ENCODE measurements around the gene GRK7. TPM values are rescaled to one million over a fixed set of nuclear protein-coding genes. Genes with fewer than 3 reads are reported as not detected.

Gene GRK7
- total and polyA plus RNA-seq, 2 of the 13 experiments (the other 11 are each of a cell fraction or from before 2014, with no cell fraction given): not detected

- CTCF ChIA-PET (ENCODE audit: low intra/inter-chr PET ratio, low total read pairs): no interaction called here
- BruUV-seq (replicated peaks): no TSS peak
- H3K4me3 ChIP-seq (replicated peaks in 1 of 3; ENCODE audit: insufficient read depth in 1 of 3, low read depth in 2 of 3, low read length in 3 of 3): no peak overlapping the region
- H3K36me3 ChIP-seq (replicated peaks in 1 of 2; ENCODE audit: control insufficient read depth in 1 of 2, insufficient read depth in 2 of 2, low read length in 2 of 2): peaks cover 4 to 35% of the 10 kb centered on the region in 2 experiments; a peak in 4 of 5 replicates
- H4K20me1 ChIP-seq (ENCODE audit: insufficient read depth, low read length): peaks cover 12% of the 10 kb centered on the region
- DNase-seq (ENCODE audit: low spot score): no peak
- H3K4me2 ChIP-seq (ENCODE audit: low read depth, low read length): no peak overlapping the region
- intact Hi-C loops (cut with micrococcal nuclease; ENCODE audit: unreplicated experiment) (no loop called here), in situ Hi-C loops (cut with HindIII; ENCODE audit: extremely low pct_ligation_motif_present, low pct_unique_long_range_greater_than_20kb) (no loop called here)
- TF ChIP-seq ELF1 (CRISPR knock-in tag; IDR thresholded peaks at IDR 0.05) (no peak), SIN3A (IDR thresholded peaks at IDR 0.05; ENCODE audit: borderline replicate concordance, low read depth, low read length) (no peak), ZNF7 (CRISPR knock-in tag; IDR thresholded peaks at IDR 0.05) (no peak), ZNF780A (CRISPR knock-in tag; IDR thresholded peaks at IDR 0.05) (no peak)
- TF ChIP-seq, protein P1, sequence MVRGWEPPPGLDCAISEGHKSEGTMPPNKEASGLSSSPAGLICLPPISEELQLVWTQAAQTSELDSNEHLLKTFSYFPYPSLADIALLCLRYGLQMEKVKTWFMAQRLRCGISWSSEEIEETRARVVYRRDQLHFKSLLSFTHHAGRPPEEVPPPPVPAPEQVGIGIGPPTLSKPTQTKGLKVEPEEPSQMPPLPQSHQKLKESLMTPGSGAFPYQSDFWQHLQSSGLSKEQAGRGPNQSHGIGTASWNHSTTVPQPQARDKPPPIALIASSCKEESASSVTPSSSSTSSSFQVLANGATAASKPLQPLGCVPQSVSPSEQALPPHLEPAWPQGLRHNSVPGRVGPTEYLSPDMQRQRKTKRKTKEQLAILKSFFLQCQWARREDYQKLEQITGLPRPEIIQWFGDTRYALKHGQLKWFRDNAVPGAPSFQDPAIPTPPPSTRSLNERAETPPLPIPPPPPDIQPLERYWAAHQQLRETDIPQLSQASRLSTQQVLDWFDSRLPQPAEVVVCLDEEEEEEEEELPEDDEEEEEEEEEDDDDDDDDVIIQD (CRISPR knock-in tag; IDR thresholded peaks at IDR 0.05; ENCODE audit: low read depth): no peak
- H3K27me3 ChIP-seq (ENCODE audit: control insufficient read depth in 1 of 2, insufficient read depth in 2 of 2, low read length in 2 of 2): no peaks in the 10 kb centered on the region
- no peak overlapping the region for H2AFZ ChIP-seq (ENCODE audit: low read length)
- no peak for FAIRE-seq
- no peak for ATAC-seq
- peaks cover 22% of the 10 kb centered on the region for H3K4me1 ChIP-seq (ENCODE audit: insufficient read depth, low read length)
- H3K9me3 ChIP-seq (ENCODE audit: low read length): no peaks in the 10 kb centered on the region
- H3K9ac ChIP-seq (ENCODE audit: insufficient read depth, low read depth, low read length): no peak overlapping the region
- peaks cover 23% of the 10 kb centered on the region for H3K79me2 ChIP-seq (ENCODE audit: insufficient read depth, low read length)
- POLR2A ChIA-PET: interaction anchor here (0.7 kb wide), 1 partner anchor 439 kb away, joined by 3 read pairs; no protein-coding TSS in a partner anchor
- H3K27ac ChIP-seq (ENCODE audit: extremely low read length, insufficient read depth, low read length): no peak overlapping the region
- 98% methylated on average over 4 of the region's 4 CpGs for WGBS (ENCODE audit: low lambda C conversion rate)
These were observed 16.2 kb upstream of the GRK7 start for GRCh38 chr3:141746962-141747361.

DNA sequence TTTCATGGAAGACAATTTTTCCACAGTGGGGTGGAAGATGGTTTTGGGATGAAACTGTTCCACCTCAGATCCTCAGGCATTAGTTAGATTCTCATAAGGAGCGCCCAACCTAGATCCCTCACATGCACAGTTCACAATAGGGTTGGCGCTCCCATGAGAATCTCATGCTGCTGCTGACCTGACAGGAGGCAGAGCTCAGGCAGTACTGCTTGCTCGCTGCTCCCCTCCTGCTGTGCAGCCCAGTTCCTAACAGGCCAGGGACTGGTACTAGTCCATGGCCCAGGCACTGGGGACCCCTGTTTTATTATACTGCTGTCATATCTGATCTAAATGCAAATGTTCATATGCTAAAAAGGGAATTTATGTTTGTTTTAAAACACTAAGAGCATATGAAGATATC, 9.8 kb upstream of the GRK7 start:
- in situ Hi-C loops (cut with HindIII; ENCODE audit: extremely low pct_ligation_motif_present, low pct_unique_long_range_greater_than_20kb) (no loop called here), intact Hi-C loops (cut with micrococcal nuclease; ENCODE audit: unreplicated experiment) (no loop called here)
- CTCF ChIA-PET (ENCODE audit: low intra/inter-chr PET ratio, low total read pairs): no interaction called here
- DNase-seq (ENCODE audit: low spot score): no peak
- Histone ChIP-seq H3K4me1 (ENCODE audit: insufficient read depth, low read length) (no peaks in the 10 kb centered on the region), H3K79me2 (ENCODE audit: insufficient read depth, low read length) (no peaks in the 10 kb centered on the region), H3K9me3 (ENCODE audit: low read length) (no peaks in the 10 kb centered on the region), H2AFZ (ENCODE audit: low read length) (no peak overlapping the region), H3K27me3 (ENCODE audit: control insufficient read depth in 1 of 2, insufficient read depth in 2 of 2, low read length in 2 of 2) (no peaks in the 10 kb centered on the region), H3K4me3 (replicated peaks in 1 of 3; ENCODE audit: insufficient read depth in 1 of 3, low read depth in 2 of 3, low read length in 3 of 3) (no peak overlapping the region), H3K4me2 (ENCODE audit: low read depth, low read length) (no peak overlapping the region), H4K20me1 (ENCODE audit: insufficient read depth, low read length) (no peaks in the 10 kb centered on the region), H3K36me3 (replicated peaks in 1 of 2; ENCODE audit: control insufficient read depth in 1 of 2, insufficient read depth in 2 of 2, low read length in 2 of 2) (no peaks in the 10 kb centered on the region; a peak in 1 of 5 replicates), H3K27ac (ENCODE audit: extremely low read length, insufficient read depth, low read length) (no peak overlapping the region), H3K9ac (ENCODE audit: insufficient read depth, low read depth, low read length) (no peak overlapping the region)
- POLR2A ChIA-PET: no interaction called here
- 92% methylated on average over 3 of the region's 3 CpGs for WGBS (ENCODE audit: low lambda C conversion rate)
- FAIRE-seq: no peak
- no TSS peak for BruUV-seq (replicated peaks)
- 0 out of 3 replicates have a peak, but pooled peaks have one; percentile 33 for ATAC-seq
- TF ChIP-seq ZNF639 (CRISPR knock-in tag; conservative IDR thresholded peaks at IDR 0.05) (no peak), SMC3 (IDR thresholded peaks at IDR 0.05; ENCODE audit: low read length) (no peak), KDM2A (CRISPR knock-in tag; IDR thresholded peaks at IDR 0.05; ENCODE audit: borderline replicate concordance, low read depth) (no peak), RBAK (CRISPR knock-in tag; IDR thresholded peaks at IDR 0.05) (no peak), KLF11 (CRISPR knock-in tag; IDR thresholded peaks at IDR 0.05) (no peak), ZFP36 (IDR thresholded peaks at IDR 0.05; ENCODE audit: borderline replicate concordance, low read depth, low read length, partially characterized antibody) (no peak), NR2C2 (CRISPR knock-in tag; IDR thresholded peaks at IDR 0.05; ENCODE audit: borderline replicate concordance) (no peak), ZNF691 (CRISPR knock-in tag; IDR thresholded peaks at IDR 0.05; ENCODE audit: borderline replicate concordance, low read depth) (no peak)
